GM04503 (cell line): Measurements from ENCODE around the gene ZNF646.

ENCODE experiments used
- DNase-seq: peaks from one replicate; pipeline ENCODE4 v3.0.0-alpha.2; 2012; ENCODE audit warnings: low read depth

ZNF646 gene

GRCh38 chr16:31130899-31131298 is 56.7 kb downstream of the ZNF646 start:
- no peak for DNase-seq

GRCh38 chr16:31131416-31131815 is 57.2 kb downstream of the ZNF646 start:
- no peak for DNase-seq

GRCh38 chr16:31131841-31132271 is 57.6 kb downstream of the ZNF646 start:
- DNase-seq: no peak

GRCh38 chr16:31132303-31132979 is 58.2 kb downstream of the ZNF646 start:
- DNase-seq: no peak

- DNase-seq: no peak
These were observed 58.9 kb downstream of the ZNF646 start for GRCh38 chr16:31133046-31133501.
